Endodermal cell (in vitro differentiated cells): ENCODE results near the gene PELI3. TPM values are rescaled to one million over a fixed set of nuclear protein-coding genes. Genes with fewer than 3 reads are reported as not detected.

ENCODE experiments used
- DNase-seq: peaks from one replicate; pipeline ENCODE4 v3.0.0-alpha.2; 2017
- H3K27ac ChIP-seq: 2 replicates; pipeline ENCODE4 v1.5.1; 2013; ENCODE audit warnings: mild to moderate bottlenecking, low read depth, low read length, moderate library complexity
- H3K27me3 ChIP-seq: 2 replicates; pipeline ENCODE4 v1.6.1; 2013; ENCODE audit warnings: mild to moderate bottlenecking, low read length, moderate library complexity; ENCODE audit not compliant: insufficient read depth, control insufficient read depth, poor library complexity, severe bottlenecking
- H3K36me3 ChIP-seq: 2 replicates; pipeline ENCODE4 v1.7.0; 2013; ENCODE audit warnings: mild to moderate bottlenecking, low read length, moderate library complexity; ENCODE audit not compliant: control insufficient read depth, insufficient read depth
- H3K4me1 ChIP-seq: one replicate; pipeline ENCODE4 v1.7.0; 2013; ENCODE audit warnings: low read length; ENCODE audit not compliant: control insufficient read depth, insufficient read depth
- H3K4me3 ChIP-seq: 2 replicates; pipeline ENCODE4 v1.5.1; 2013; ENCODE audit warnings: mild to moderate bottlenecking, low read length, moderate library complexity
- H3K9ac ChIP-seq: 2 replicates; pipeline ENCODE4 v1.6.1; 2013; ENCODE audit warnings: mild to moderate bottlenecking, low read length, moderate library complexity; ENCODE audit not compliant: poor library complexity, severe bottlenecking; ENCODE audit errors: extremely low read depth
- H3K9me3 ChIP-seq: 2 replicates; pipeline ENCODE4 v1.6.1; 2013; ENCODE audit warnings: mild to moderate bottlenecking, low read length, moderate library complexity; ENCODE audit not compliant: control insufficient read depth
- H3K27ac Mint-ChIP-seq: 2 replicates; pipeline ENCODE4 v1.8.0; 2020; ENCODE audit warnings: mixed read lengths
- H3K27me3 Mint-ChIP-seq: 2 replicates; pipeline ENCODE4 v1.8.0; 2021; ENCODE audit warnings: mild to moderate bottlenecking, mixed read lengths; ENCODE audit not compliant: insufficient read depth
- H3K36me3 Mint-ChIP-seq: 2 replicates; pipeline ENCODE4 v1.8.0; 2020; ENCODE audit warnings: low read depth, mixed read lengths
- H3K4me1 Mint-ChIP-seq: 2 replicates; pipeline ENCODE4 v1.8.0; 2020; ENCODE audit warnings: mixed read lengths
- H3K4me3 Mint-ChIP-seq: 2 replicates; pipeline ENCODE4 v1.8.0; 2020; ENCODE audit warnings: mild to moderate bottlenecking, moderate library complexity, mixed read lengths
- H3K9me3 Mint-ChIP-seq: 2 replicates; pipeline ENCODE4 v1.8.0; 2020; ENCODE audit warnings: mild to moderate bottlenecking, mixed read lengths
- WGBS, 2 experiments: methylation state at CpG; one replicate each; pipeline versions ENCODE4 v1.1.5 to v1.1.7; 2013; ENCODE audit warnings: missing lambda C conversion rate in 2 of 2, mixed read lengths in 1 of 2; ENCODE audit not compliant: insufficient coverage in 1 of 2, insufficient read length in 1 of 2; 5-methylcytosine and 5-hydroxymethylcytosine counted together
- total RNA-seq, 2 donors: library from RNA; stranded (reverse); fragmentation: NEBNext Ultra II Directional in 1 of 2; extraction: Animal tissue kit (Norgen Biotek cat#: 25700) in 1 of 2; gene quantifications; 2 replicates in 1 of 2; 3 replicates in 1 of 2; pipeline ENCODE4 v1.2.1, GENCODE V29; 2021
- TF ChIP-seq, protein P1 (sequence below): fragments of 200-600 bp; sonication (generic); conservative IDR thresholded peaks from 2 replicates; pipeline ENCODE4 v1.5.0; 2021; ENCODE audit warnings: antibody characterized with exemption, mild to moderate bottlenecking

Gene PELI3
- total RNA-seq, 2 donors from 2014 or later, result 9.0 to 12.4 TPM

DNA sequence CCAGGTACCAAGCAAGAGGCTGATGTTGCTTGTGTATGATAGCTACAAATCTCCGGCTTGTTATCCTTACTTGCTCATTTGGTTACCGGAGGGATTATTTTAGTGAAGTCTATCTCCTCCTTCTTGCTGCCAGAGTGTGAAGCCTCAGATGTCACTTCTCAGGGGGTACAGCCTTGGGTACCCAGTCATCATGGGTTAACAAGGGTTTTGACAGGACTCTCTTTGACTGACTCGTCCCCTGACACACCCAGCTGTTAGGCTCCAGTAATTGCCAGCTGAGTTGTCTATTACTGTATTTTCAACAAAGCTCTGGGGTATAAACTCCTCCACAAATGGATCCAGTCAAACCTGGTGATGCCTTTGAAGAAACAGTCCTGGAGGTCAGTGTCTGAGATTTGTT lies 11.9 kb upstream of the PELI3 start:
- TF ChIP-seq, protein P1, sequence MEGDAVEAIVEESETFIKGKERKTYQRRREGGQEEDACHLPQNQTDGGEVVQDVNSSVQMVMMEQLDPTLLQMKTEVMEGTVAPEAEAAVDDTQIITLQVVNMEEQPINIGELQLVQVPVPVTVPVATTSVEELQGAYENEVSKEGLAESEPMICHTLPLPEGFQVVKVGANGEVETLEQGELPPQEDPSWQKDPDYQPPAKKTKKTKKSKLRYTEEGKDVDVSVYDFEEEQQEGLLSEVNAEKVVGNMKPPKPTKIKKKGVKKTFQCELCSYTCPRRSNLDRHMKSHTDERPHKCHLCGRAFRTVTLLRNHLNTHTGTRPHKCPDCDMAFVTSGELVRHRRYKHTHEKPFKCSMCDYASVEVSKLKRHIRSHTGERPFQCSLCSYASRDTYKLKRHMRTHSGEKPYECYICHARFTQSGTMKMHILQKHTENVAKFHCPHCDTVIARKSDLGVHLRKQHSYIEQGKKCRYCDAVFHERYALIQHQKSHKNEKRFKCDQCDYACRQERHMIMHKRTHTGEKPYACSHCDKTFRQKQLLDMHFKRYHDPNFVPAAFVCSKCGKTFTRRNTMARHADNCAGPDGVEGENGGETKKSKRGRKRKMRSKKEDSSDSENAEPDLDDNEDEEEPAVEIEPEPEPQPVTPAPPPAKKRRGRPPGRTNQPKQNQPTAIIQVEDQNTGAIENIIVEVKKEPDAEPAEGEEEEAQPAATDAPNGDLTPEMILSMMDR, result no peak
- WGBS, 2 experiments, result 73 to 88% methylated on average over 2 to 3 of the region's 3 CpGs
- H3K9me3 Mint-ChIP-seq, result peaks cover 2% of the 10 kb centered on the region
- H3K4me3 Mint-ChIP-seq, result no peak overlapping the region
- Histone ChIP-seq H3K27me3 (no peaks in the 10 kb centered on the region), H3K9ac (no peak overlapping the region), H3K27ac (no peak overlapping the region), H3K36me3 (no peaks in the 10 kb centered on the region), H3K4me1 (no peaks in the 10 kb centered on the region), H3K4me3 (no peak overlapping the region), H3K9me3 (no peaks in the 10 kb centered on the region)
- DNase-seq, result no peak
- no peaks in the 10 kb centered on the region for H3K36me3 Mint-ChIP-seq
- no peaks in the 10 kb centered on the region for H3K4me1 Mint-ChIP-seq
- H3K27ac Mint-ChIP-seq, result no peak overlapping the region
- H3K27me3 Mint-ChIP-seq, result peaks cover 40% of the 10 kb centered on the region

DNA sequence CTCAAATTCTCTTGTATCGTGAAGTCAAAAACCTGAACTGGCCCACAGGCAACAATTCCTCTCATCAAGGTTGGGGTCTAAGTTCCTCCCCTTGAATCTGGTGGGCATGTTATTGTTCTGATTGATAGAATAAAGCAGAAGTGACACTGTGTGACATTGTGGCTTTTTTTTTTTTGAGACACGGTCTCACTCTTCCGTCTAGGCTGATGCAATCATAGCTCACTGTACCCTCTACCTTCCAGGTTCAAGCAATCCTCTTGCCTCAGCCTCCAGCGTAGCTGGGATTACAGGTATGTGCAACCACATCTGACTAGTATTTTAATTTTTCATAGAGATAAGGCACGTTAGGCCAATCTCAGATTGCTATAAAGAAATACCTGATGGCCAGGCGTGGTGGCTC lies 8.9 kb upstream of the PELI3 start:
- DNase-seq, result no peak
- Mint-ChIP-seq H3K9me3 (peaks cover 7% of the 10 kb centered on the region), H3K4me1 (no peaks in the 10 kb centered on the region), H3K27me3 (peaks cover 26% of the 10 kb centered on the region), H3K36me3 (no peaks in the 10 kb centered on the region), H3K4me3 (no peak overlapping the region), H3K27ac (no peak overlapping the region)
- Histone ChIP-seq H3K4me1 (no peaks in the 10 kb centered on the region), H3K9me3 (peaks cover 13% of the 10 kb centered on the region), H3K27ac (no peak overlapping the region), H3K27me3 (no peaks in the 10 kb centered on the region), H3K36me3 (no peaks in the 10 kb centered on the region), H3K4me3 (no peak overlapping the region), H3K9ac (no peak overlapping the region)
- 91% methylated on average over 6 of the region's 6 CpGs for WGBS, 2 experiments
- TF ChIP-seq, protein P1, result no peak

DNA sequence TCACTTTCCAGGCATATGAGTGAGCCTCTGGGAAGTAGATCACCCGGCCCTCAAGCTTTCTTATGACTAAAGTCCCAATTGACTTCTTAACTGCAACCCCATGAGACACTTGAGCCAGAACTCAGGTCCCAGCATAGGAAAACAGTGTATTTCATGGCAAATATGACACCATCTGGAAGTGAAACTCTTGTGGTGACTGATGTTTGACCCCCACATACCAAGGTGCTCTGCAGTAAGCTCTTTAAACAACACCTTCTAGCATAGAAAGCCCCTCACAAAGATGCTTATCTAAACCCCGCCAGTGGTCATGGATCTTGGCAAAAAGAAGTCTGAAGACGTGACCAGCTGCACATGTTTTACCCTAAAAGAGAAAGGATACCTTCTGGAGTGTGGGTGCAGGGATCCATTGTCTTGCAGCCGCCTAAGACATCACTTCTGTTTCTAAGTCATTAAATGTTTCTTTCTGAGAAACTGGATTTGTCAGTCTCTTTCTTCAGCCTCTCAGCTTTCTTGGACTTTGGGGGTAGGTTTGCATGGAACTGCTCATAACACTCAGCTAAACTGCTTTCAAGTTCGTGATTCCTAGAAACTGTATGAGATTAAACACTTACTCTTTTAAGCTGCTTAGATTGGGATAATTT lies 7.4 kb upstream of the PELI3 start:
- Mint-ChIP-seq H3K36me3 (no peaks in the 10 kb centered on the region), H3K4me3 (no peak overlapping the region), H3K27ac (no peak overlapping the region), H3K4me1 (no peaks in the 10 kb centered on the region), H3K27me3 (peaks cover 24% of the 10 kb centered on the region), H3K9me3 (peaks cover 16% of the 10 kb centered on the region)
- Histone ChIP-seq H3K4me1 (no peaks in the 10 kb centered on the region), H3K9me3 (peaks cover 22% of the 10 kb centered on the region), H3K4me3 (no peak overlapping the region), H3K9ac (no peak overlapping the region), H3K27ac (no peak overlapping the region), H3K27me3 (no peaks in the 10 kb centered on the region), H3K36me3 (no peaks in the 10 kb centered on the region)
- WGBS, 2 experiments, result 76 to 86% methylated on average over 3 to 5 of the region's 5 CpGs
- no peak for DNase-seq
- TF ChIP-seq, protein P1, result no peak
